ENCODE data around the gene SLC25A38.

The SLC25A38 gene

GRCh38 chr3:39433642-39434041 lies 50.5 kb downstream of the SLC25A38 start:
- Histone ChIP-seq H3K9me3 (replicated peaks in 1 of 2; ENCODE audit: control insufficient read depth in 2 of 2, insufficient read depth in 1 of 2, low read depth in 1 of 2, low read length in 2 of 2) (no peaks in the 10 kb centered on the region), H3K9ac (ENCODE audit: low read depth, low read length, poor library complexity) (no peak overlapping the region), H3K14ac (ENCODE audit: low read length) (no peak overlapping the region), H2BK15ac (ENCODE audit: low read length) (no peak overlapping the region), H2AFZ (ENCODE audit: low read length) (no peak overlapping the region), H3K27ac (replicated peaks; ENCODE audit: low read length) (no peak overlapping the region), H3K4ac (ENCODE audit: low read length) (no peak overlapping the region), H2BK120ac (ENCODE audit: low read depth, low read length) (no peak overlapping the region), H4K91ac (ENCODE audit: low read depth, low read length, poor library complexity) (no peak overlapping the region), H3K27me3 (ENCODE audit: control insufficient read depth in 3 of 3, insufficient read depth in 3 of 3, low read depth in 1 of 3, low read length in 3 of 3) (no peaks in the 10 kb centered on the region), H2BK12ac (ENCODE audit: low read length) (no peak overlapping the region), H4K8ac (ENCODE audit: low read depth, low read length) (no peak overlapping the region), H3K18ac (ENCODE audit: low read length) (no peak overlapping the region), H2AK5ac (ENCODE audit: low read depth, low read length) (no peak overlapping the region), H3K4me1 (ENCODE audit: control insufficient read depth in 2 of 2, insufficient read depth in 1 of 2, low read depth in 1 of 2, low read length in 2 of 2) (peaks cover 0 to 3% of the 10 kb centered on the region in 2 donors), H3K79me1 (ENCODE audit: low read depth, low read length) (no peaks in the 10 kb centered on the region), H3K36me3 (replicated peaks in 1 of 2; ENCODE audit: control insufficient read depth in 2 of 2, insufficient read depth in 2 of 2, low read length in 2 of 2) (no peaks in the 10 kb centered on the region), H2BK5ac (ENCODE audit: low read length) (no peak overlapping the region), H3K4me3 (ENCODE audit: low read length in 2 of 2) (no peak overlapping the region), H3K23ac (ENCODE audit: low read depth, low read length, poor library complexity) (no peak overlapping the region), H3K4me2 (ENCODE audit: insufficient read depth, low read length, poor library complexity, severe bottlenecking) (no peak overlapping the region)
- WGBS, 2 donors (ENCODE audit: extremely low coverage in 2 of 2, insufficient read length in 2 of 2, insufficient replicate concordance in 1 of 2): no CpG with 5 or more reads among the region's 3 CpGs
- no peak for DNase-seq (ENCODE audit: low spot score)

- Histone ChIP-seq H3K9ac (ENCODE audit: low read depth, low read length, poor library complexity) (no peak overlapping the region), H2BK120ac (ENCODE audit: low read depth, low read length) (no peak overlapping the region), H2BK12ac (ENCODE audit: low read length) (no peak overlapping the region), H3K4me2 (ENCODE audit: insufficient read depth, low read length, poor library complexity, severe bottlenecking) (no peak overlapping the region), H3K27ac (replicated peaks; ENCODE audit: low read length) (no peak overlapping the region), H3K18ac (ENCODE audit: low read length) (no peak overlapping the region), H3K27me3 (ENCODE audit: control insufficient read depth in 3 of 3, insufficient read depth in 3 of 3, low read depth in 1 of 3, low read length in 3 of 3) (no peaks in the 10 kb centered on the region), H3K23ac (ENCODE audit: low read depth, low read length, poor library complexity) (no peak overlapping the region), H3K36me3 (replicated peaks in 1 of 2; ENCODE audit: control insufficient read depth in 2 of 2, insufficient read depth in 2 of 2, low read length in 2 of 2) (no peaks in the 10 kb centered on the region), H3K9me3 (replicated peaks in 1 of 2; ENCODE audit: control insufficient read depth in 2 of 2, insufficient read depth in 1 of 2, low read depth in 1 of 2, low read length in 2 of 2) (no peaks in the 10 kb centered on the region), H4K91ac (ENCODE audit: low read depth, low read length, poor library complexity) (no peak overlapping the region), H4K8ac (ENCODE audit: low read depth, low read length) (no peak overlapping the region), H2AFZ (ENCODE audit: low read length) (no peak overlapping the region), H3K4me1 (ENCODE audit: control insufficient read depth in 2 of 2, insufficient read depth in 1 of 2, low read depth in 1 of 2, low read length in 2 of 2) (peaks cover 0 to 3% of the 10 kb centered on the region in 2 donors), H3K4me3 (ENCODE audit: low read length in 2 of 2) (no peak overlapping the region), H2AK5ac (ENCODE audit: low read depth, low read length) (no peak overlapping the region), H2BK15ac (ENCODE audit: low read length) (no peak overlapping the region), H3K4ac (ENCODE audit: low read length) (no peak overlapping the region), H3K14ac (ENCODE audit: low read length) (no peak overlapping the region), H3K79me1 (ENCODE audit: low read depth, low read length) (no peaks in the 10 kb centered on the region), H2BK5ac (ENCODE audit: low read length) (no peak overlapping the region)
- DNase-seq (ENCODE audit: low spot score): no peak
- WGBS, 2 donors (ENCODE audit: extremely low coverage in 2 of 2, insufficient read length in 2 of 2, insufficient replicate concordance in 1 of 2): no CpG with 5 or more reads among the region's 5 CpGs
These were observed 51.4 kb downstream of the SLC25A38 start for GRCh38 chr3:39434574-39434973.

- H2BK5ac ChIP-seq (ENCODE audit: low read length): no peak overlapping the region
- H3K4me1 ChIP-seq (ENCODE audit: control insufficient read depth in 2 of 2, insufficient read depth in 1 of 2, low read depth in 1 of 2, low read length in 2 of 2): peaks cover 0 to 3% of the 10 kb centered on the region in 2 donors
- no peak overlapping the region for H3K23ac ChIP-seq (ENCODE audit: low read depth, low read length, poor library complexity)
- no peaks in the 10 kb centered on the region for H3K9me3 ChIP-seq (replicated peaks in 1 of 2; ENCODE audit: control insufficient read depth in 2 of 2, insufficient read depth in 1 of 2, low read depth in 1 of 2, low read length in 2 of 2)
- no peak for DNase-seq (ENCODE audit: low spot score)
- H3K36me3 ChIP-seq (replicated peaks in 1 of 2; ENCODE audit: control insufficient read depth in 2 of 2, insufficient read depth in 2 of 2, low read length in 2 of 2): no peaks in the 10 kb centered on the region
- no peak overlapping the region for H2AFZ ChIP-seq (ENCODE audit: low read length)
- no peak overlapping the region for H4K91ac ChIP-seq (ENCODE audit: low read depth, low read length, poor library complexity)
- WGBS, 2 donors (ENCODE audit: extremely low coverage in 2 of 2, insufficient read length in 2 of 2, insufficient replicate concordance in 1 of 2): no CpG with 5 or more reads among the region's 1 CpG
- no peak overlapping the region for H2AK5ac ChIP-seq (ENCODE audit: low read depth, low read length)
- no peak overlapping the region for H3K4me2 ChIP-seq (ENCODE audit: insufficient read depth, low read length, poor library complexity, severe bottlenecking)
- H3K4me3 ChIP-seq (ENCODE audit: low read length in 2 of 2): no peak overlapping the region
- no peak overlapping the region for H2BK12ac ChIP-seq (ENCODE audit: low read length)
- no peak overlapping the region for H2BK15ac ChIP-seq (ENCODE audit: low read length)
- no peak overlapping the region for H3K9ac ChIP-seq (ENCODE audit: low read depth, low read length, poor library complexity)
- no peak overlapping the region for H3K18ac ChIP-seq (ENCODE audit: low read length)
- no peak overlapping the region for H4K8ac ChIP-seq (ENCODE audit: low read depth, low read length)
- H3K4ac ChIP-seq (ENCODE audit: low read length): no peak overlapping the region
- no peaks in the 10 kb centered on the region for H3K79me1 ChIP-seq (ENCODE audit: low read depth, low read length)
- H2BK120ac ChIP-seq (ENCODE audit: low read depth, low read length): no peak overlapping the region
- H3K14ac ChIP-seq (ENCODE audit: low read length): no peak overlapping the region
- H3K27me3 ChIP-seq (ENCODE audit: control insufficient read depth in 3 of 3, insufficient read depth in 3 of 3, low read depth in 1 of 3, low read length in 3 of 3): no peaks in the 10 kb centered on the region
- H3K27ac ChIP-seq (replicated peaks; ENCODE audit: low read length): no peak overlapping the region
These were observed 52.0 kb downstream of the SLC25A38 start for GRCh38 chr3:39435006-39435748.

- Histone ChIP-seq H3K23ac (ENCODE audit: low read depth, low read length, poor library complexity) (no peak overlapping the region), H3K4me3 (ENCODE audit: low read length in 2 of 2) (no peak overlapping the region), H2BK5ac (ENCODE audit: low read length) (no peak overlapping the region), H3K9ac (ENCODE audit: low read depth, low read length, poor library complexity) (no peak overlapping the region), H4K91ac (ENCODE audit: low read depth, low read length, poor library complexity) (no peak overlapping the region), H2AK5ac (ENCODE audit: low read depth, low read length) (no peak overlapping the region), H3K14ac (ENCODE audit: low read length) (no peak overlapping the region), H3K27ac (replicated peaks; ENCODE audit: low read length) (no peak overlapping the region), H2BK12ac (ENCODE audit: low read length) (no peak overlapping the region), H3K79me1 (ENCODE audit: low read depth, low read length) (no peaks in the 10 kb centered on the region), H3K4me2 (ENCODE audit: insufficient read depth, low read length, poor library complexity, severe bottlenecking) (no peak overlapping the region), H2BK120ac (ENCODE audit: low read depth, low read length) (no peak overlapping the region), H3K4me1 (ENCODE audit: control insufficient read depth in 2 of 2, insufficient read depth in 1 of 2, low read depth in 1 of 2, low read length in 2 of 2) (peaks cover 0 to 3% of the 10 kb centered on the region in 2 donors), H3K4ac (ENCODE audit: low read length) (no peak overlapping the region), H4K8ac (ENCODE audit: low read depth, low read length) (no peak overlapping the region), H3K36me3 (replicated peaks in 1 of 2; ENCODE audit: control insufficient read depth in 2 of 2, insufficient read depth in 2 of 2, low read length in 2 of 2) (no peaks in the 10 kb centered on the region), H3K18ac (ENCODE audit: low read length) (no peak overlapping the region), H3K9me3 (replicated peaks in 1 of 2; ENCODE audit: control insufficient read depth in 2 of 2, insufficient read depth in 1 of 2, low read depth in 1 of 2, low read length in 2 of 2) (no peaks in the 10 kb centered on the region), H2BK15ac (ENCODE audit: low read length) (no peak overlapping the region), H2AFZ (ENCODE audit: low read length) (no peak overlapping the region), H3K27me3 (ENCODE audit: control insufficient read depth in 3 of 3, insufficient read depth in 3 of 3, low read depth in 1 of 3, low read length in 3 of 3) (no peaks in the 10 kb centered on the region)
- DNase-seq (ENCODE audit: low spot score): no peak
- WGBS, 2 donors (ENCODE audit: extremely low coverage in 2 of 2, insufficient read length in 2 of 2, insufficient replicate concordance in 1 of 2): no CpG with 5 or more reads among the region's 4 CpGs
These were observed 55.7 kb downstream of the SLC25A38 start for GRCh38 chr3:39438880-39439279.
